ENCODE results near the gene PLOD2. TPM values are rescaled to one million over a fixed set of nuclear protein-coding genes. Genes with fewer than 3 reads are reported as not detected.

Gene PLOD2
- total RNA-seq, 1 donor from 2014 or later, result 28.0 TPM

DNA sequence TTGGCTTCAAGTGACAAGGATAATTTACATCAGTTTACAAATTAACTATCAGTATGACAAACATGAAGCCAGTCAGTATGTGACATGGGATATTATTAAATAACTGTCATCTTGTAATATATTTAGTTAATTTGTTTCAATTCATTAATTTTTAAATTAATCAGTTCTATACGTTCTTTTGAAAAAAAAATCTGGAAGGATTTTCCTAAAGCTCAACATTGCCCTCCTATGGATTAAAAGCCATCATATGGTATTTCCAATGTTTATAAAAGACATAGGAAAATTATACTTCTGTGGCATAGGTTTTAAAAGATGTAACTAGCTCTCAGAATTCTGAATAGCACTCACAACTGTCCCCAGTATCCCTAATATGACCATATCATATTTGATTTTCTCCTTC, 134.4 kb downstream of the PLOD2 start:
- TF ChIP-seq, protein P1, sequence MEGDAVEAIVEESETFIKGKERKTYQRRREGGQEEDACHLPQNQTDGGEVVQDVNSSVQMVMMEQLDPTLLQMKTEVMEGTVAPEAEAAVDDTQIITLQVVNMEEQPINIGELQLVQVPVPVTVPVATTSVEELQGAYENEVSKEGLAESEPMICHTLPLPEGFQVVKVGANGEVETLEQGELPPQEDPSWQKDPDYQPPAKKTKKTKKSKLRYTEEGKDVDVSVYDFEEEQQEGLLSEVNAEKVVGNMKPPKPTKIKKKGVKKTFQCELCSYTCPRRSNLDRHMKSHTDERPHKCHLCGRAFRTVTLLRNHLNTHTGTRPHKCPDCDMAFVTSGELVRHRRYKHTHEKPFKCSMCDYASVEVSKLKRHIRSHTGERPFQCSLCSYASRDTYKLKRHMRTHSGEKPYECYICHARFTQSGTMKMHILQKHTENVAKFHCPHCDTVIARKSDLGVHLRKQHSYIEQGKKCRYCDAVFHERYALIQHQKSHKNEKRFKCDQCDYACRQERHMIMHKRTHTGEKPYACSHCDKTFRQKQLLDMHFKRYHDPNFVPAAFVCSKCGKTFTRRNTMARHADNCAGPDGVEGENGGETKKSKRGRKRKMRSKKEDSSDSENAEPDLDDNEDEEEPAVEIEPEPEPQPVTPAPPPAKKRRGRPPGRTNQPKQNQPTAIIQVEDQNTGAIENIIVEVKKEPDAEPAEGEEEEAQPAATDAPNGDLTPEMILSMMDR (IDR thresholded peaks at IDR 0.05; ENCODE audit: unreplicated experiment), result no peak
- H3K9me3 Mint-ChIP-seq (ENCODE audit: unreplicated experiment), result no peaks in the 10 kb centered on the region

DNA sequence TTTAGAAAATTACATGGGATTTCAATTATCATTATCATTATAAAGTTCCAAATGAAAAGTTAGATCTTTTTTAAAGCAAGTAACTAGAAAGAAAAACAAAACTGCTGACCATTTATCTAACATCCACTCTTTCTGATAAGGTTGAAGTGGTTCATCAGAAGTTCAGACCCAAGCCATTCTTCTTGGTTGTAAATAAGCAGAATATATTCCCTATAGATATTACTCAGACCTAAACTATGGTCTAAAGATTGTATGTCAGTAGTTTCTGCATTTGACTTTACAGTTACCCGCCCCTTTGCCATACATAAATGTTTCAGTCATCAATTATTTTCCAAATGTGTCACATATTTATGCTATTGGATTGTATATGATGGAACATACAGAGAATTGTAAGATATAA, 136.7 kb downstream of the PLOD2 start:
- Mint-ChIP-seq H3K27me3 (ENCODE audit: unreplicated experiment) (peaks cover 1% of the 10 kb centered on the region), H3K27ac (ENCODE audit: unreplicated experiment) (no peak overlapping the region), H3K36me3 (ENCODE audit: low read depth, unreplicated experiment) (no peaks in the 10 kb centered on the region), H3K9me3 (ENCODE audit: unreplicated experiment) (no peaks in the 10 kb centered on the region), H3K4me3 (ENCODE audit: unreplicated experiment) (no peak overlapping the region), H3K4me1 (ENCODE audit: unreplicated experiment) (no peaks in the 10 kb centered on the region)
- DNase-seq (ENCODE audit: low spot score), result no peak
- TF ChIP-seq, protein P1 (IDR thresholded peaks at IDR 0.05; ENCODE audit: unreplicated experiment), result no peak

More for the DNA sequence above, 134.4 kb downstream of the PLOD2 start:
- Mint-ChIP-seq H3K4me1 (ENCODE audit: unreplicated experiment) (no peaks in the 10 kb centered on the region), H3K4me3 (ENCODE audit: unreplicated experiment) (no peak overlapping the region), H3K27me3 (ENCODE audit: unreplicated experiment) (no peaks in the 10 kb centered on the region), H3K27ac (ENCODE audit: unreplicated experiment) (no peak overlapping the region), H3K36me3 (ENCODE audit: low read depth, unreplicated experiment) (no peaks in the 10 kb centered on the region)
- DNase-seq (ENCODE audit: low spot score), result no peak

DNA sequence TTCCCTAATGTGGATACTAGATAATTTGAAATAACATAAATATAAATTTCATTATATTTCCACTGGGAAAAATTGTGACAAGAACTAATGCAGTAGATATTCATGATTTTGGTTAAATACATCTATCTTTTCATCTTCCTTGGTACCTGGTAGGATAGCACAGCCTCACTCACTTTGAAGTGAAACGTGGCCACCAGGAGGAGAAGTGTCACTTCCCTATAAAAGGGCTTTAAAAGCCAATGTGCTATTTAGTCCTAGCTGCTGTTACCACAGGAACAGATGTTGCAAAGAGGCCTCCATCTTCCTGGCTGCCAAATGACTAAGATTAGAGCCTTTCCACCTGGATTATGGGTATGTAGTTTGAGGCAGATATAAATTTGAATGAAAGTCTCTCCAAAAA, 140.0 kb downstream of the PLOD2 start:
- peaks cover 5% of the 10 kb centered on the region for H3K27me3 Mint-ChIP-seq (ENCODE audit: unreplicated experiment)
- H3K4me3 Mint-ChIP-seq (ENCODE audit: unreplicated experiment), result no peak overlapping the region
- no peak for DNase-seq (ENCODE audit: low spot score)
- TF ChIP-seq, protein P1 (IDR thresholded peaks at IDR 0.05; ENCODE audit: unreplicated experiment), result no peak
- H3K4me1 Mint-ChIP-seq (ENCODE audit: unreplicated experiment), result no peaks in the 10 kb centered on the region
- no peak overlapping the region for H3K27ac Mint-ChIP-seq (ENCODE audit: unreplicated experiment)
- H3K36me3 Mint-ChIP-seq (ENCODE audit: low read depth, unreplicated experiment), result no peaks in the 10 kb centered on the region
- H3K9me3 Mint-ChIP-seq (ENCODE audit: unreplicated experiment), result no peaks in the 10 kb centered on the region

DNA sequence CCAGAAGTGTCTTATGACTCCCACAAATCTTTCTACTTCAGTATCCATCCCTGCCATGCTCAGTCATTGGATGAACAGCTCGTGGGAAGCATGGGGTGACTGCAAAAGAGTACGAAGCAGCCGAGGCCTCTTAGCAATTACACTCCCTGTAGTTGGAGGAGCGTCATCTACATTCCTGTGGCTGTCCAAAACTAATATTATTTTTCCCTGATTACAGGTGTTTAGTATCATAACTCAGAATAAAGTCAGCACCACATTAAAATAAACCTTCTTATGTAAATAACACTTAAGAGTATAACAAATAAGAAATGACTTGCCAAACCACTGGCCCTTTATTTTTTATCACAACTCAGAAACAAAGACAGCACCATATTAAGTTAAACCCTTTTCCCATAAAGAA, 141.5 kb downstream of the PLOD2 start:
- no peak for DNase-seq (ENCODE audit: low spot score)
- Mint-ChIP-seq H3K27me3 (ENCODE audit: unreplicated experiment) (peaks cover 6% of the 10 kb centered on the region), H3K36me3 (ENCODE audit: low read depth, unreplicated experiment) (no peaks in the 10 kb centered on the region), H3K4me3 (ENCODE audit: unreplicated experiment) (no peak overlapping the region), H3K9me3 (ENCODE audit: unreplicated experiment) (no peaks in the 10 kb centered on the region), H3K4me1 (ENCODE audit: unreplicated experiment) (no peaks in the 10 kb centered on the region), H3K27ac (ENCODE audit: unreplicated experiment) (no peak overlapping the region)
- TF ChIP-seq, protein P1 (IDR thresholded peaks at IDR 0.05; ENCODE audit: unreplicated experiment), result no peak

Other genes with a start within 250 kb of the PLOD2 start
- 11.3 TPM for gene PLSCR4, start 89.9 kb upstream of the PLOD2 start, total RNA-seq (ENCODE audit: unreplicated experiment)